ENCODE data around the gene SMYD4. TPM values are rescaled to one million over a fixed set of nuclear protein-coding genes. Genes with fewer than 3 reads are reported as not detected.
A peak's percentile ranks its signal among the peaks of the same experiment; 100 is the strongest.
"Not testable (repeated sequence)": the region's sequence is repeated elsewhere in the genome, so short reads cannot be mapped to it uniquely, and the experiment has no call there.

The SMYD4 gene
- total and polyA plus RNA-seq, 2 donors (not counting 1 experiment from before 2014, with no cell fraction given) = 11.9 to 37.5 TPM

- H3K9me3 Mint-ChIP-seq (ENCODE audit: insufficient read depth); ATAC-seq (ENCODE audit: low read depth); DNase-seq; H3K79me2 ChIP-seq (ENCODE audit: control insufficient read depth, insufficient read depth, low read length); H3K27me3 Mint-ChIP-seq; intact Hi-C loops (cut with micrococcal nuclease); H2AFZ ChIP-seq (ENCODE audit: insufficient read depth, low read depth, low read length, poor library complexity, severe bottlenecking); H3K27me3 ChIP-seq (replicated peaks in 1 of 4; ENCODE audit: control extremely low read depth in 1 of 4, control insufficient read depth in 3 of 4, insufficient read depth in 4 of 4, low read length in 3 of 4); H4K20me1 ChIP-seq (ENCODE audit: control insufficient read depth, insufficient read depth, low read length, poor library complexity, severe bottlenecking); H3K4me3 ChIP-seq (ENCODE audit: control extremely low read depth in 1 of 5, extremely low read depth in 1 of 5, insufficient read depth in 1 of 5, low read depth in 2 of 5, low read length in 4 of 5); H3K36me3 ChIP-seq (replicated peaks in 1 of 2; ENCODE audit: control extremely low read depth in 1 of 2, control insufficient read depth in 1 of 2, extremely low read depth in 1 of 2, insufficient read depth in 2 of 2, low read length in 1 of 2); H3K4me2 ChIP-seq (replicated peaks; ENCODE audit: low read depth, low read length, poor library complexity, severe bottlenecking); H3K9ac ChIP-seq (ENCODE audit: low read length): not testable (repeated sequence)
- peaks cover 29% of the 10 kb centered on the region for H3K4me1 Mint-ChIP-seq
- H3K4me3 Mint-ChIP-seq = peak overlapping the region; percentile 57
- Histone ChIP-seq H3K4me1 (ENCODE audit: control insufficient read depth in 2 of 2, insufficient read depth in 2 of 2, low read length in 2 of 2) (peaks cover 26 to 40% of the 10 kb centered on the region in 2 donors), H3K9me3 (ENCODE audit: control extremely low read depth in 1 of 3, control insufficient read depth in 2 of 3, insufficient read depth in 1 of 3, low read length in 2 of 3) (peaks cover 0 to 22% (median 0%) of the 10 kb centered on the region in 3 donors), H3K27ac (ENCODE audit: low read length in 2 of 2) (peak overlapping the region in 1 of 2 donors; percentile 33)
- POLR2A ChIA-PET = interaction anchor here (0.5 to 5.3 kb wide), 7 partner anchors 9 to 499 kb away, joined by 3 to 48 read pairs (median 4); partner anchors contain the start of gene WDR81
- CTCF ChIA-PET = interaction anchor here (1.3 to 6.2 kb wide), 6 partner anchors 9 to 56 kb away, joined by 4 to 71 read pairs (median 8); partner anchors contain the start of gene WDR81
- 97% methylated on average over 8 of the region's 12 CpGs for WGBS (ENCODE audit: insufficient coverage)
- H3K27ac Mint-ChIP-seq = peak overlapping the region; percentile 90
These were observed 56.6 kb downstream of the SMYD4 start for GRCh38 chr17:1773000-1773695.

GRCh38 chr17:1769822-1770477 lies 59.8 kb downstream of the SMYD4 start:
- intact Hi-C loops (cut with micrococcal nuclease) = loop anchor here (2.0 kb wide), 1 partner anchor 53 kb away; no protein-coding TSS in a partner anchor
- Histone ChIP-seq H3K36me3 (replicated peaks in 1 of 2; ENCODE audit: control extremely low read depth in 1 of 2, control insufficient read depth in 1 of 2, extremely low read depth in 1 of 2, insufficient read depth in 2 of 2, low read length in 1 of 2) (no peaks in the 10 kb centered on the region), H3K4me3 (ENCODE audit: control extremely low read depth in 1 of 5, extremely low read depth in 1 of 5, insufficient read depth in 1 of 5, low read depth in 2 of 5, low read length in 4 of 5) (no peak overlapping the region)

More at GRCh38 chr17:1769822-1770477, 59.8 kb downstream of the SMYD4 start:
- 33% methylated on average over 19 of the region's 21 CpGs for WGBS (ENCODE audit: insufficient coverage)
- ATAC-seq (ENCODE audit: low read depth) (peak; percentile 54), DNase-seq (peak; percentile 62)
- CTCF ChIA-PET = interaction anchor here (0.6 to 6.2 kb wide), 11 partner anchors 8 to 121 kb away, joined by 3 to 71 read pairs (median 4); partner anchors contain the start of genes SERPINF1 and WDR81
- Mint-ChIP-seq H3K9me3 (ENCODE audit: insufficient read depth) (peaks cover 3% of the 10 kb centered on the region), H3K4me3 (peak overlapping the region; percentile 68), H3K27me3 (no peaks in the 10 kb centered on the region), H3K4me1 (peaks cover 36% of the 10 kb centered on the region), H3K27ac (peak overlapping the region; percentile 90)
- no peaks in the 10 kb centered on the region for H4K20me1 ChIP-seq (ENCODE audit: control insufficient read depth, insufficient read depth, low read length, poor library complexity, severe bottlenecking)
- peaks cover 26 to 55% of the 10 kb centered on the region in 2 donors for H3K4me1 ChIP-seq (ENCODE audit: control insufficient read depth in 2 of 2, insufficient read depth in 2 of 2, low read length in 2 of 2)
- H3K27ac ChIP-seq (ENCODE audit: low read length in 2 of 2) = peak overlapping the region; percentile 34 to 43
- peak overlapping the region; percentile 7 for H3K9ac ChIP-seq (ENCODE audit: low read length)
- H2AFZ ChIP-seq (ENCODE audit: insufficient read depth, low read depth, low read length, poor library complexity, severe bottlenecking) = peak overlapping the region; percentile 64
- peak overlapping the region; percentile 69 for H3K4me2 ChIP-seq (replicated peaks; ENCODE audit: low read depth, low read length, poor library complexity, severe bottlenecking)
- no peak for TF ChIP-seq EZH2 (IDR thresholded peaks at IDR 0.05; ENCODE audit: borderline replicate concordance, insufficient read depth, low read depth, low read length, poor library complexity, severe bottlenecking)
- no peak for TF ChIP-seq CTCF (IDR thresholded peaks at IDR 0.05)
- H3K9me3 ChIP-seq (ENCODE audit: control extremely low read depth in 1 of 3, control insufficient read depth in 2 of 3, insufficient read depth in 1 of 3, low read length in 2 of 3) = peaks cover 0 to 31% (median 0%) of the 10 kb centered on the region in 3 donors
- H3K27me3 ChIP-seq (replicated peaks in 1 of 4; ENCODE audit: control extremely low read depth in 1 of 4, control insufficient read depth in 3 of 4, insufficient read depth in 4 of 4, low read length in 3 of 4) = no peaks in the 10 kb centered on the region
- no peaks in the 10 kb centered on the region for H3K79me2 ChIP-seq (ENCODE audit: control insufficient read depth, insufficient read depth, low read length)
- POLR2A ChIA-PET = interaction anchor here (0.6 to 5.3 kb wide), 10 partner anchors 13 to 1792 kb away, joined by 3 to 48 read pairs (median 8); partner anchors contain the start of gene RILP

All from B cell (primary cell).